SHP77 (cell line): Measurements from ENCODE around the gene SLC47A1.
"Not testable (repeated sequence)": the region's sequence is repeated elsewhere in the genome, so short reads cannot be mapped to it uniquely, and the experiment has no call there.

Experiments used
- DNase-seq, 2 experiments: peaks; one replicate each; lab custom pipeline; 2025; lab: John Stamatoyannopoulos, UW

The SLC47A1 gene

GRCh38 chr17:19523690-19524089 lies 10.0 kb upstream of the SLC47A1 start:
- DNase-seq = no peak

- not testable (repeated sequence) for DNase-seq
These were observed 6.7 kb upstream of the SLC47A1 start for GRCh38 chr17:19526950-19527349.

- DNase-seq = no peak
These were observed 1.7 kb upstream of the SLC47A1 start for GRCh38 chr17:19531780-19532501.

DNA sequence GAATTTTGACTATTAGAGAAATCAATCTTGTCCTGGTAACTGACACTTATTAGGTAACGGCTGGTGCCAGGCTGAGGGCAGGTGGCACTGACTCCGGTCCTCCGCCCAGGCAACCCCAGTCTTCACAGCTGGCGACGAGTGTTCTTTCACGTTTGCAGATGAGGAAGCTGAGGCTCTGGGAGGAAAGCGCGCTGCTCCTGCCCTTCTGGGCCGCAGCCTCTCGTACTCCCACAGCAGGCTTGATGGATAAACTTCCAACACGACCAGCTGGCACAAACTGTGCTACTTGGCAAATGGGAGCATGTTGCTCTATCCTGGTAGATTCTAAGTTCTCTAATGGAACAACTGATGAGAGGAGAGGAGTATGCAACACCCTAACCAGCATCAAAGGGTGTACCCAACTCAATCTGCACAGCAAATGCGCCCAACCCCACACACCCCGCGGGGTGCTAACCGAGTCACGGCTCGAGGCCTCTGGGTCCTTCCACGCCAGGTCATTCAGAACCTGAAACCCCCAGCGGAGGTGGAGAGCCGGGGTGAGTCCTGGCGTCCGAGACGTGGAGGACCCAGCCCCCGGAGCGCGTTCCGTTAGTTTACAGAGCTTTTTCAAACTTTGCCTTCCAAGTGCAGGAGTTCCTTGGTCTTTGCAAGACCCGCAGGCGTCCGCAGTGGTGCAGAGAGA lies 477 bp upstream of the SLC47A1 start:
- no peak for DNase-seq

- DNase-seq = no peak
These were observed 1.0 kb downstream of the SLC47A1 start for GRCh38 chr17:19534562-19535149.

GRCh38 chr17:19537111-19537510 lies 3.5 kb downstream of the SLC47A1 start:
- DNase-seq = no peak

GRCh38 chr17:19538095-19539039 lies 4.7 kb downstream of the SLC47A1 start:
- DNase-seq = no peak

- no peak for DNase-seq
These were observed 5.4 kb downstream of the SLC47A1 start for GRCh38 chr17:19539040-19539399.

GRCh38 chr17:19539841-19540311 lies 6.2 kb downstream of the SLC47A1 start:
- no peak for DNase-seq

- no peak for DNase-seq
These were observed 7.2 kb downstream of the SLC47A1 start for GRCh38 chr17:19540706-19541370.

DNA sequence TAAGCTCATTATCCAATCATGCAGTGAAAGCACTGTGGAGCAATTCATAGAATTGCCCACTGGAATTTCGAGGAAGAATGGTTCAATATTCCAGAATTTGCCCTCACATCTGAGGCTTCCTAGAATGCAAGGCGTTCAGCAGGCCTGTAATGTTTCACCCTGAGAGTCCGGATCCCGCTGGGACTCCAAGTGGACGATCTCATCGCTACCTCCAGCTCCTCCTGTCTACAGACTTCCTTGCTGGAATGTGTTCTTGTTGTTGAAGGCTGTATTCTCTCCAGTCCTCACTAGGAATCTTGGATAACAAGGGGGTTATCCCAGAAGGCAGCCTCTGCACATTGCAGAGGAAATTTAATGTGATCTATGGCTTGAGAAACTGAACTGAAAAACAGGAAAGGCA lies 7.8 kb downstream of the SLC47A1 start:
- DNase-seq = no peak

GRCh38 chr17:19542247-19542646 lies 8.6 kb downstream of the SLC47A1 start:
- DNase-seq = no peak

DNA sequence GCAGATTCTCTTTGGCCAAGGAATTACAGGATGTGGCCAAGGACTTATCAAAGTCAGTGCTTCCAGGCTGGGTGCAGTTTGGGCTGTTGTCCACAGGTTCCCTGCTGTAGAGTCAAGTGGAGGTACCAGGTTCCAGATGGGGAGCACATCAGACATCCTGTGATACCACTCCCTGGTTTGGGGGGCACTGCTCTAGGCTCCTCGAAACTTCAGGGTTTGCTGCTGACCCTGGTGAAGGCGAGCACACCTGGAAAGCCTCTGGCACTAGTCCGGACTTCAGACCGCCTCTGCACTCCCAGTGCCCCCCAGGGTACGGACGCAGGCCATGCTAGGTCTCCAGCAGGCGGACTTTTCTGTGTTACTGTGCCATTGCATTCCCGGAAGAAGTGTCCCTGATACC lies 10.7 kb downstream of the SLC47A1 start:
- DNase-seq = no peak

DNA sequence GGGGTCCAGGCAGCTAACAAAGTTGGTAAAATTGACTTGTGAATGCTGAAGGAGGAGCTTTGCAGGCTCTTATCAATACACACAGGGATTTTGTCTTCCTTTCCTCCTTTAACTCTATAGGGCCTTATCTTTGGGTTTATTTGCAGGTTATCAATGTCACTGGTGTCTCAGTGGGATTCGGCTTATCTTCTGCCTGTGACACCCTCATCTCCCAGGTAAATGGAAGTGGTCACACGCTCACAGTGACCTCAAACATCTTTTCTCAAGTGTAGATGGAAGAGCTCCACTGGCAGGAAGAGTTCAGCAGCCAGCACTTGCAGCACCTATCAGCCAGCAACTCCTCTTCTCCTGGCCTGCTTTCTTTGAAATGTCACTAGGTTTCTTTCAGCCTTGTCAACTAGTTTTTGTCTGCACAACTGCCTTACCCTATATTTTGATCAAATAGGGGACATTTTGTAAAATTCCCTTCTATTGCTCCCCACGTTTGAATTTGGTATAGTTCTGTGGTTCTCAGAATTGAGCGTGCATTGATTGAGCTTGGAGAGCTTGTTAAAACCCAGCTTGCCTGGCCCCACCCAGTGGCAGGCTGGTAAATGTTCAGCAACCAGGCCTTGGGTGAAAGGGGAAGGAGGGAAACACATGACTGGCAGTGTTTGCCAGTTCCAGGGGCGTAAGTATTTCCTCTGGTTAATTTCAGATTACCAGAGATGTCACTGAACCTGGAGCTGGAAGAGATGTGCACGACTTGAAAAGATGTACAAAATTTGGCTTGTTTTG lies 12.8 kb downstream of the SLC47A1 start:
- DNase-seq = peak in 1 of 2 experiments; percentile 36

DNA sequence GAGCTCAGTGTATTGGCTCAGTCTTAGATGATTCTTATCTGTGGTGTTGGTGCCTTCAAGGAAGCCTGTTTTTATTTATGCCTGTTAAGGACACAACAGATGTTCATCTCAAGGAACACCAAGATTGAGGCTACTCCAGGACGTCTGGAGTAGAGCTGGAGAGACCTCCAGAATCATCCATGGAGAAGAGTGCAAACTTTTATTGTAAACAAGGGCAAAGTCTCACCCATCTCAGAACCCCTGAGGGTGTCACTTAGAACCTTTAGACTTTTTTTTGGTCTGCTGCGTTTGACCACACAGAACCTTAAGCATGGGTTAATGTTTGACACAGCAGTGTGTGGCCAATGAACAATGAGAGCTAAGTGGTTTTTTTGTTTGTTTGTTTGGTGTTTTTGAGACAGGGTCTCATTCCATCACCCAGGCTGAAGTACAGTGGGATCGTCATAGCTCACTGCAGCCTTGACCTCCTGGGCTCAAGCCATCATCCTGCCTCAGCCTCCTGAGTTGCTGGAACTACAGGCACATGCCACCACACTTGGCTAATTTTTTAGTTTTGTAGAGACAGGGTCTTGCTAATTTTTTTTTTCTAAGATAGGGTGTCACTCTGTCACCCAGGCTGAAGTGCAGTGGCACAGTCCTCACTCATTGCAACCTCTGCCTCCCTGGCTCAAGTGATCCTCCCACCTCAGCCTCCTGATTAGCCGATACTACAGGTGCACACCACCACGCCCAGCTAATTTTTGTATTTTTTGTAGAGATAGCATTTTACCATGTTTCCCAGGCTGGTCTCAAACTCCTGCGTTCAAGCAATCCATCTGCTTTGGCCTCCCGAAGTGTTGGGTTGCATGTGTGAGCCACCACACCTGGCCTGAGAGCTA lies 16.3 kb downstream of the SLC47A1 start:
- DNase-seq = no peak

DNA sequence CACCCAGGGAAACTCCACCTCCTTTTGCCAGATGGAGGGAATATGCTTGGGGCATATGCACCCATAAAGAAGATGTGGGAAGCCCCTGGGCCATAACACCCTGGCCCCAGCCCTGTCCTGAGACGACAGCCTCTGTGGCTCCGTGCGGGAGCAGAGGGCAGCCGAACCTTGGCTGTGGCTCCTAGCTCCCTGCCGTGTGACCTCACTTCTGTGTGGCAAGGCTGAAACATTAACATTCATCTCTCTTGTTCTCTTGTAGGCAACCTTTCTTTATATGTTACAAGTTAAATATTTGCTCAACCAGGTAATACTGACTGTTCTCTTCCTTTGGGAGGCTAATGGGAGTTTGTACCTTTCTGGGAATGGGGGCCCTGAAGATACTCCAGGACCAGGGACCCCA lies 17.5 kb downstream of the SLC47A1 start:
- no peak for DNase-seq

DNA sequence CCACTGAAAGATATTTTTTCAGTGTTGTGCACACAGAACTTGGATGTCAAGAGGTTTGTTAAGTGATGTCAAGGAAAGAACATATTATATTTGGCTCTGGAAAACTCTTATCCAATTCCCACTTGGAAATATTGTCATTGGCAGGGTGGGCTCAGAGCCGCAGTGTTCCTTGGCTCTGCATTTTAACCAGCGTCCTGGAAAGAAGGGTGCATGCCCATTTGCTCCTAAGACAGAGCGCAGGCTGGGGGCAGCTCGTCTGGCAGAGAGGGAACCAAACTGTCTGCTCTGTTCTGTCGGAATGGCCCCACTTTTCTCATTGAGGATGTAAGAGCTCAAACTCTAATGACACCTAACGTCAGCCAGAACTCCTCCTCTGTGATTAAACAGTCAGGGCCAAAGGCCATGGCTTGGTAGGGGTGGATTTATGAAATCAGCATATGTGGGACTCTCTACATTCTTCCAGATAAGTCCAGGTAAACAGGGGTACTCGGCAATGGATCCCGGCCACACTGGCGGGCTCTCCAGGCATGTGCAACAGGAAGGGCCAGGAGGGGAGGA lies 18.0 kb downstream of the SLC47A1 start:
- DNase-seq = no peak

DNA sequence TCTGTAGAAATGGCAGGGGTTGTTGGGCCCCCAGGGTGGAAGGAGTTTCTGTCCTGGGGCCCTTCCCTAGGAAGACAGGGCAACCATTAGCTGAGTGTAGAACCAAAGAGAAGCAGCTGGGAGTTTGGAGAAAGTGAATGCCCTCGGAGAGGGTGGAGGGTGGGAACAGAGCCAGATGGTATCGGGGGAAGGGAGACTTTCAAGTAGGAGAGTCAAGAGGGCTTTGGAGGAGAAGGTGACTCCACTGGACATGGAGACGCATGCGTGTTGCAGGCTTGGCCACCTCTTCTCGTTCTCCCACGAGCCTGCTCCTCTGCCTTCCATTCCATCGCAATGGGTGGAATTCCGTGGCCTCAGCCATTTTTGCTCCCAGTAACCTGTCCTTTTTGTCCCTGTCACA lies 19.4 kb downstream of the SLC47A1 start:
- no peak for DNase-seq

DNA sequence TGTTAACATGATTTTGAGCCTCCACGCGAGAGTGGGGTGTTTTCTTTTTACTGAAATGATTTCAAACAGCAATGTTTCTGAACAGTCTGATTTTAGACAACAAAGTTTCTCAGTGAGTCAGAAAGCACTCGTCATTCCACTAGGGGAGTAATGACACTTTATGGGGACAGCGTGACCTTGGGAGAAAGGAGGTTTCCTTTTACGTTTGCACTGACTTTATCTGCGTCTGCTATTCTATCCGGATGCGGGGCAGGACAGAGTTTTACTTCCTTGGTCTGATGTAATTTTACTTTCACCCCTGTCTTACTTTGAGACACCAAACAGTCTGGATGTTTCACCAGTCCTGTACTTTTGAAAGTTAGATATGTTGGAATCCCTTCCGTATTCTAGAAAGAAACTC lies 20.7 kb downstream of the SLC47A1 start:
- no peak for DNase-seq
